HG03469 (cell line): ENCODE measurements around the gene ARL3.

ENCODE experiments used
- ATAC-seq: cut with Tn5 transposase; IDR thresholded peaks from one replicate; pipeline ENCODE4 v1.9.1; 2021; ENCODE audit warnings: mild to moderate bottlenecking, moderate library complexity, moderate number of reproducible peaks; ENCODE audit not compliant: unreplicated experiment

Gene ARL3

DNA sequence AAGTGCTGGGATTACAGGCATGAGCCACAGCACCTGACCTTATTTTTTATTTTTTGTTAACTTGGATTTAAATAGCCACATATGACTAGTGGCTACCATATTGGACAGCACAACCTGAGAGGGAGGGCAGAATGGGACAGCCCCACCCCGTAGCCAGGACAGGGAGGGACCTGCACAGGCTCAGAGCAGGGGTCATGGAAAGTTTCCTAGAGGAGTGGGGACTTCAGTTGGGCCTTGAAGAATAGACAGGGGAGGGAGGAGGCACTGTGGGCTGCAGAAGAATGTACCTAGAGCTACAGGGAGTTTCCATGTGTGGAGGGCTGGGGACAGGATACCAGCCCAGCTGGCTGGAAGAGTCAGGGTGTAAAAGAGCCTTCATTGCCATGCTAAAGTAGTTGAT is 61.1 kb downstream of the ARL3 start:
- ATAC-seq = no peak

- no peak for ATAC-seq
Measured at GRCh38 chr10:102652170-102652916, 61.9 kb downstream of the ARL3 start.

- ATAC-seq = no peak
Measured at GRCh38 chr10:102651455-102652169, 62.6 kb downstream of the ARL3 start.

DNA sequence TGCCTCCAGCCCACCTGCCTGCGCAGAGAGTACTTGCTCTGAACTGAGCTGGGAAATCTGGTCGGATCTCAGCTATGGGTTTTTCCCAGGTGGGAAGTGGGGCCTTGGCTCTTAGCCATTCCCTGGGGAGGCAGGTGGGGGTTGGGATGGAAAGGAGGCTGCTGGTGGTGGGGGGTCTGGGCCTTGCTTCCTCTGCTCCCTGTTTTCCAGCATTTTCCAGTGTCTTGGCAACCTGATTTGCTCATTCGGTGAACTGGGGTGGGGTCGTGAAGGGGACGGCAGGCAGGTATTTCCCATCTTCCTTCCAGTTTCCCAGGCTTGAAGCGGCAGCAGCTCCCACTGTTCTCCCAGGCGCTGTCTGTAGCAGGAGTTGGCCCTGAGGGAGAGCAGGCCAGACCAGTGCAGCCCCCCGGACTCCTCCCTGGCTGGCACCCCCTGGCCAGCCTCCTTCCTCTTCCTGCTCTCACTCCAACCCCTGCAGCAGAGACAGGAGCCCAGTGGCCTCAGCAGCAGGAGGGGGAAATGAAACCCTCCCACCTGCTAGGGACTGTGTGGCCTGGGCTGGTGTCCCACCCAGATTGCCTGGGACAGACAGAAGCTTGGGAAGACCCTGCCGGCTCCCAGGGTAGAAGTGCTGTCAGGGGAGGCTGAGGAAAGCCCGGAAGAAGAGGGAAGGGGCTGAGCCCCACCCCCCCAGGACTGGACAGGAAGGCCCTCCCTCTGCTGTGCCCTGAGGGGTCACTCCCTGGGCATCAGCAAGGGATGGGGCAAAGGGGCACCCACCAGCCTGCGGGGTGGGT is 63.3 kb downstream of the ARL3 start:
- ATAC-seq = no peak

- ATAC-seq = no peak
Measured at GRCh38 chr10:102649797-102650654, 64.2 kb downstream of the ARL3 start.

- no peak for ATAC-seq
Measured at GRCh38 chr10:102648889-102649796, 65.1 kb downstream of the ARL3 start.

DNA sequence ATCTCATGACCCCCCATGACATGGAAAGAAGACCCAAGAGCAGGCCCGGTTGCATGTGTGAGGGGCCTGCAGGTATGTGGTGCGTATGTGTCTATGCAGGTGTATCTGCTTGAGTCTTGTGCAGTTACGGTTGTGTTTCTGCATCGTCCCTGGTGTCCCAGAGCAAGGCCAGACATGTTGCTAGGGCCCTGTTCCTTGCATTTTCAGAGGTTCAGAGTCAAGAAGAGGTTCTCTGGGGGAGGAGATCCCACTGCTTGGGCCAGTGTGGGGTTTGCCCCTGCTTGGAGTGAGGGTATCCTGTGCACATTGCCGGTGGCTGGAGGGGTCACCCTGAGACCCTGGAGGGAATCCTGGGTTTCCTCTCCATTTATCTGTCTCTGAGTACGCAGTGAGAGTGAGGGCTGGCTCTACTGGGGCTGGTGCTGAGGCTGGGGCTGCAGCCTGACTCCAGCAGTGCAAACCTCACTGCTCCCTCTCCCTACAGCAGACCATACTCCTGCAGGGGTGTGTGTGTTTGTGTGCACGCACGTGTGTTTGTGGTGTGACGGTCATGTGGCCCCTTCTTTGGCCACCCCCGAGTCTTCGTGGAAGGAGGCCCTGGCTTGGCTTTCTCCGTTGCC is 65.8 kb downstream of the ARL3 start:
- ATAC-seq = no peak

- ATAC-seq = no peak
Measured at GRCh38 chr10:102647443-102648268, 66.5 kb downstream of the ARL3 start.

DNA sequence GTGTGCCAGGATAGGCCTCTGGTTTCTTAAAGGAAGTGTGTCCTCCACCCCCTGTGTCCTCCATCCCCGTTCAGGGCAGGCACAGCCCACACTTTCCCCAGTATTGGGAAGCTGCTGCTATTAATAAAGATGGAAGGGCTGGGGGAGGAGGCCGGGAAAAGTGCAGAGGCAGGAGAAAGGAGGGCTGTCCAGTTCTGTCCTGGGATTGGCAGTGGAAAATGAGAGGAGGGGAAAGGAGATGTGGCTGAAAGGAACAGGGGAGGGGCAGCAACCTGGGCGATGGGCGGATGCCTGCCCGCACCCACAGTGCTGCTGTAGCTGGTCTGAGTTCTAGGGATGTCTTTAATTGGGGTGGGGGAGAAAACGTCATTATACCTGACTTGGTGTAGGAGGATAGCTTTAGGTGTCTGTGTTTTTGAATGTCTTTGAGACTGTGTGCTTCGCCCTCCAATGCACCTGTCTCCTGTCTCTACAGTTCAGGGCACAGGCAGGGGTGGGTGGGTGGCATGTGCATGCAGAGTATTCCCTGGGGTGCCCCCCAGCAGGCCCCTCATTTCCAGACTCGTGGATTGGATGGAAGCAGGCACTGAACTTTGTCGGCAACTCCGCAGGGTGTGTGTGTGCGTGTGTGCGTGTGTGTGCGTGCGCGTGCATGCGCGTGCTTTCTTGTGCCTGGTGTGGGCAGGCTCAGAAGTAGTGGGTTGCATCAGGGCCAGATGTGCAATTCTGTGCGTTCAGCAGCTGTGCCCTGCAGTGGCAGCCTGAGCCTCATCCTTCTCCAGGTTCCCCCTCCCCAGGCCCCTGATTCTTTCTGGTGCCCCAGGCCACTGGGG is 67.4 kb downstream of the ARL3 start:
- no peak for ATAC-seq

GRCh38 chr10:102645741-102646609 is 68.2 kb downstream of the ARL3 start:
- ATAC-seq = no peak

DNA sequence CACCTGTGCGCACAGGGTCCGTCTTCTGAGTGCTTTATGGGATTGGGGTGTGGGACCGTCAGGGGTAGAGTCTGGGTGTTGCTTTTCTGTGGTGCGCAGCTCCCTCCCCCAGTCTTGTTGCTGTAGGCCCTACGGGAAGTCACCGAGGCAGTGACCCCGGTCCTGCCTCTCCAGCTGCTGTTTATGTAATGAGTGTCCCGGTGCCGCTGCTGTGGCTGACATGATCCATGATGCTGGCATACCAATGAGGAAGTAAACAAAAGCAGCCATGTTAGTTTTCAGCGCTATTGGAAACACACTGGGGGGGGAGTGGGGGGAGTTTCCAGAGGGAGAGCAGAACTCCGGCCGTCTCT is 68.8 kb downstream of the ARL3 start:
- ATAC-seq = no peak

- no peak for ATAC-seq
Measured at GRCh38 chr10:102644646-102645387, 69.4 kb downstream of the ARL3 start.

DNA sequence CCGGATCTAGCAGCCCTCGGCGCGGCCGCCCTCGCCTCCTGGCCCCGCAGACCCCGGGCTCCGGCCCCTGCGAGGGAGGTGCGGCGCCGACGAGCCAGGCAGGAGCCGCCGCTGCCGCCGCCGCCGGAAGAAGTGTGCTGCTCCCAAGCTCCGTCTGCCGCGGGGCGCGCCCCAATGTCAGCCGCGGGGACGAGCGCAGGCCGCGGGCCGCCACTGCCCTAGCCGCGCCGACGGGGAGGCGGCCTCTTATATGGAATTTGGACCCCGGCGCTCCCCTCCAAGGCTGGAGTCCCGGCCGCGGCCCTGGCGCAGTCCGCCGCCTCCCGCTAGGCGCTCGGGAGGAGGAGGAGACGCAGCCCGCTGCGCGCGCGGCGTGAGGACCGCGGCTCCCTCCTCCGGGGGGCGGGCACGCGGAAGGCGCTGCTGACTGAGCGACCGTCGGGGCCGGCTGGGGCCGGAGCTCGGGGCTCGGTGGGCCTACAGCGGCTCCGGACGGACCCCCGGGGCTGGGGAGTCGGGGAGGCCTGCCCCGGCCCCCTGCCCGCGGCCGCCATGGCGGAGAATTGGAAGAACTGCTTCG is 70.0 kb downstream of the ARL3 start, which contains the start of gene TRIM8:
Gene TRIM8, plus strand, starts transcription at position 414 of the 580 bp plus-strand sequence. Its CDS starts 139 bp downstream, at position 553.
- ATAC-seq = no peak

DNA sequence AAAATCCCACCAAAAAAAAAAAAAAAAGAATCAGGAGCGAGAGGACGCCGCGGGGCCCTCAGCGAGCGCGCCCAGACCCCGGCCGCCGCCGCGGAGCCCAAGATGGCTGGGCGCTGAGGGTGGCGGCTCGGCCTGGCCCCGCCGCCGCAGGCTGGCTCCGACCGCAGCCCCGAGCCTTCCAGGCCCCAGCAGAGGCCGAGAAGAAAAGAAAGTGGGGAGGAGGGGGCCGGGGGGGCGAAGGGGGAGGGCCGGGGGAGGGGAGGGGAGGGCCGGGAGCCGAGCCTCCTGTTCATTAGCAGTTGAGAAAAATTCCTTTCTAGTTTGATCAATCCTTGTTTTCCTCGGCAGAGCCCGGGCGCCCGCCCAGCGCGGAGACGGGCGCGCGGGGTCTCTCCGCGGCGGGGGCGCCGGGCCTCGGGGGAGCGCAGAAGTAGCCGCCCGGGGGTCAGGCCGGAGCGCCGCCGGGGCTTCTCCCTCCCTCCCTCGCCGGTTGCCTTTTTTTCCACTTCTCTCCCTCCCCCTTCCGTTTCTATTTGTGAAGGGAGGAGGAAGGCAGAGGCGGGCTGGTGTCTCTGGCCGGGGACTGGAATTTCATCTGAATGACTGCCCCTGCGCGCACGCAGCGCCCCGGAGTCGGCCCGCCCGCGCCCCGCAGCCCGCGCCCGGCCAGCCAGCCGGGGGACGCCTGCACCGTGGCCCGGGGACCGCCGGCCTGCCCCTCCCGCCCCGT is 70.7 kb downstream of the ARL3 start:
- no peak for ATAC-seq
